ENCODE data around the gene ATPAF1. TPM values are rescaled to one million over a fixed set of nuclear protein-coding genes. Genes with fewer than 3 reads are reported as not detected.

ATPAF1 gene
- total RNA-seq, 1 donor from 2014 or later: 29.2 TPM

DNA sequence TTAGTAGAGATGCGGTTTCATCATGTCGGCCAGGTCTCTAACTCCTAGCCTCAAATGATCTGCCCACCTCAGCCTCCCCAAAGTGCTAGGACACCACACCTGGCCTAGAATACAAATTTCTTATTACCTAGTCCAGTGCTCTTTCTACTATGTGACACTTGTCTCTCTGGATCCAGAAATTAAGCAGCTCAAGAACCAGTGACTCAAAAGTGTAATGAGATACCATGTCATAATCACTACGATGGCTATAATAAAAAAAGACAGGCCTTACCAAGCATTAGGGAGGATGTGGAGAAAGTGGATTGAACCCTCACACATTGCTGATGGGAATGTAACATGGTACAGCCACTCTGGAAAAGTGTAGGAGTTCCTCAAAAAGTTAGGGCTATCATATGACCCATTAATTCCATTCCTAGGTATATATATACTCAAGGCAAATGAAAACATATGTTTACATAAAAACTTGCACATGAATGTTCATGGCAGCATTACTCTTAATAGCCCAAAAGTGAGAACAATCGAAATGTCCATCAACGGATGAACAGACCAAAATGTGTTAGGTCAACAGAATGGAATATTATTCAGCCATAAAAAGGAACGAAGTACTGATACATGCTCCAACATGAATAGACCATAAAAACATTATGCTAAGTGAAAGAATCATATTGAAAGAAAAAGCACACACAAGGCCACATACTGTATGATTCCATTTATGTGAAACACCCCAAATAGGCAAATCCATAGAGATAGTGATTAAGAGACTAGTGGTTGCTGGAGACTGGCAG, 11.8 kb upstream of the ATPAF1 start:
- TF ChIP-seq, protein P1, sequence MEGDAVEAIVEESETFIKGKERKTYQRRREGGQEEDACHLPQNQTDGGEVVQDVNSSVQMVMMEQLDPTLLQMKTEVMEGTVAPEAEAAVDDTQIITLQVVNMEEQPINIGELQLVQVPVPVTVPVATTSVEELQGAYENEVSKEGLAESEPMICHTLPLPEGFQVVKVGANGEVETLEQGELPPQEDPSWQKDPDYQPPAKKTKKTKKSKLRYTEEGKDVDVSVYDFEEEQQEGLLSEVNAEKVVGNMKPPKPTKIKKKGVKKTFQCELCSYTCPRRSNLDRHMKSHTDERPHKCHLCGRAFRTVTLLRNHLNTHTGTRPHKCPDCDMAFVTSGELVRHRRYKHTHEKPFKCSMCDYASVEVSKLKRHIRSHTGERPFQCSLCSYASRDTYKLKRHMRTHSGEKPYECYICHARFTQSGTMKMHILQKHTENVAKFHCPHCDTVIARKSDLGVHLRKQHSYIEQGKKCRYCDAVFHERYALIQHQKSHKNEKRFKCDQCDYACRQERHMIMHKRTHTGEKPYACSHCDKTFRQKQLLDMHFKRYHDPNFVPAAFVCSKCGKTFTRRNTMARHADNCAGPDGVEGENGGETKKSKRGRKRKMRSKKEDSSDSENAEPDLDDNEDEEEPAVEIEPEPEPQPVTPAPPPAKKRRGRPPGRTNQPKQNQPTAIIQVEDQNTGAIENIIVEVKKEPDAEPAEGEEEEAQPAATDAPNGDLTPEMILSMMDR (IDR thresholded peaks at IDR 0.05; ENCODE audit: insufficient read depth, low read length, severe bottlenecking): no peak
- DNase-seq (ENCODE audit: low read depth): no peak
- Histone ChIP-seq H3K27me3 (ENCODE audit: control insufficient read depth, insufficient read depth, low read length) (no peaks in the 10 kb centered on the region), H3K36me3 (ENCODE audit: control insufficient read depth, insufficient read depth, low read length) (peaks cover 14% of the 10 kb centered on the region), H3K4me3 (ENCODE audit: low read depth, low read length) (no peak overlapping the region)
- FAIRE-seq: no peak

DNA sequence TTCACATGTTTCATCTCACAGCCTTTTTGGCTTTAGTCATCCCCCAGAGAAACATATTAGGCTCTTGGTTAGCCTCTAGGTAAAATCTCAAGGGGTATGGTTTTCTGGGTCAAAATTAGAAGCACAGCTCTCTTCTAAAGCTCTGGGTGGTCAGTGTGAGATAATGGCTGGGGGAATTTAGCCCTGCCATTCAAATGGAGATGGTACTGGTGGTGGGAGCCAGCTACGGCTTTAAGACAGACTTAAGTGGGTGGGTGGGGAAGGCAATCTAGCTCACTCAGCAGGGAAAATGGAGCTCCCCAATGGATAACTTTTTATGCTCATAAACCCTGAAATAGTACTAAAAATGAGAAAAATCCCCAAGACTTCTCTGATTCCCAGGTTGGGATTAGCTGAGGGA, 9.2 kb upstream of the ATPAF1 start:
- TF ChIP-seq, protein P1 (IDR thresholded peaks at IDR 0.05; ENCODE audit: insufficient read depth, low read length, severe bottlenecking): no peak
- FAIRE-seq: no peak
- DNase-seq (ENCODE audit: low read depth): no peak
- peaks cover 3% of the 10 kb centered on the region for H3K36me3 ChIP-seq (ENCODE audit: control insufficient read depth, insufficient read depth, low read length)
- no peak overlapping the region for H3K4me3 ChIP-seq (ENCODE audit: low read depth, low read length)
- no peaks in the 10 kb centered on the region for H3K27me3 ChIP-seq (ENCODE audit: control insufficient read depth, insufficient read depth, low read length)

DNA sequence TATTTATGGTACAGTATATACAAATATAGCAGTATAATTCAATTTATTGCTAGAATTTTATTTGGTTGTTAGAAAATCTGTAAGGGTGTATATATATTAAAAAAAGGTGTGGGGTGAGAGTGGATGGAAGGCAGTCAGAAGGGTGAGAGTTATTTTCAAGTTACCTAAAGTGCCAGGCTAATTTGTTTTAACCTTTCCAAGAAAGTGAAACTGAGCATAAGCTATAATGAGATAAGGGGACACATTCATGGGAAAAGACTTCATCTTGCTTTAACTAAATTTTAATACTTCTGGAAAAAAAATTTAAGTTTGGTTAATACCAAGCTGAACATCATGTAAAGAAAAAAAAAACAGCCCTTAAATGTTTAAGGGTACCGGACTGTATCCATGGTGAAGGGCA, 8.4 kb upstream of the ATPAF1 start:
- H3K4me3 ChIP-seq (ENCODE audit: low read depth, low read length): no peak overlapping the region
- DNase-seq (ENCODE audit: low read depth) (no peak), FAIRE-seq (no peak)
- H3K36me3 ChIP-seq (ENCODE audit: control insufficient read depth, insufficient read depth, low read length): peaks cover 2% of the 10 kb centered on the region
- TF ChIP-seq, protein P1 (IDR thresholded peaks at IDR 0.05; ENCODE audit: insufficient read depth, low read length, severe bottlenecking): no peak
- H3K27me3 ChIP-seq (ENCODE audit: control insufficient read depth, insufficient read depth, low read length): no peaks in the 10 kb centered on the region

DNA sequence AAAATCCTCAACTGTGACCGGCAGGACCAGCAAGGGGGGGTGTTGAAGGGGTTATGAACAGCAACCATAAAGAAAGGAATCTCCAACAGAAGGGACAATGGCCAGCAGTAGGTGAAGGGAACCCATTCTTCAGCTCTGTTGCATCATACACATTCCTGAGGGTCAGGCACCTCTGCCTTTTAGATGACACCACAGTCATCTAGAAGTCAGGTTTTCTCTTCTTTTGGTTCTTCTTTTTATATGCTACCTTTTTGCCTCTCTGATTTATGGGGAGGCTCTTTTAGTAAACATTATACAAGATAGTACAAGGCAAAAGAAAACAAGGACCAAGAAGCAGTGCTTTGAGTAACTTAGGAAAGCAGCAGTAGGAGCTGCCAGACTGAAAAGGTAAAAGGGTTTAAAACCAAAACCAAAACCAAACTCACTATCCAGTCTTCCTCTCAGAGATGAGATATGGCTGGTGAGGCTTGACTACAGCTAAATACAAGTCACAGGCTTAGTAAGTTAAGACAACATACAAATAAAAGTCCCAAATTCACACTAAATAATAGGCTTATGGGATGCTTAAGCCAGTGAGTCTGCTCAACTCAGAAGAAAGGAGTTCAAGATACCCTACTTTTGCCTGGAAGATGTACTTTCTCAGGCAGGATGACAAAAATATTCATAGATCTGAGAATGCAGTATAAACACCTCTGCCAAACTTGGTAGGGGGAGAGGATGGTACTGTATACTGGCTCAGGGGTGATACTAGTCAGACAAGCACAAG, 7.6 kb upstream of the ATPAF1 start:
- no peak for FAIRE-seq
- no peak overlapping the region for H3K4me3 ChIP-seq (ENCODE audit: low read depth, low read length)
- no peak for DNase-seq (ENCODE audit: low read depth)
- H3K36me3 ChIP-seq (ENCODE audit: control insufficient read depth, insufficient read depth, low read length): peaks cover 2% of the 10 kb centered on the region
- TF ChIP-seq, protein P1 (IDR thresholded peaks at IDR 0.05; ENCODE audit: insufficient read depth, low read length, severe bottlenecking): no peak
- no peaks in the 10 kb centered on the region for H3K27me3 ChIP-seq (ENCODE audit: control insufficient read depth, insufficient read depth, low read length)

DNA sequence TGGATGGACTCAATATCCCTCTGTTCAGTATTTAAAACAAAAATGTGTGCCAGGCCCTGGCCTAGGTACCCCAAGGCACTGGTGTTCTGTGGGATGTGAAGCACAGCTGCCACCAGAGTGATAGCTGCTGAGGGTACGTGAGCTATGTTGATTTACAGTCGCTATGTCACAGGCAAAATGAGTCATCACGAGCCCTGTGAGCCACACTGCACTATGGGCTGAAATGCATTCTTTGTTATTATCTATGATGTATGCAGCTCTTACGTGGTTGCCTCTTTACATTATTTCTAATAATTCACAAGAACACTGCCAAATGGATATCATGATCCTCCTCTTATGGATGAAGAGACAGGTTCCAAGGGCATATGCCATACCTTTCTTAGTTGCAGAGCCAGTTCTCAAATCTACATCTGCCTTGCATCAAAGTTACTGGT, 5.6 kb upstream of the ATPAF1 start:
- TF ChIP-seq, protein P1 (IDR thresholded peaks at IDR 0.05; ENCODE audit: insufficient read depth, low read length, severe bottlenecking): no peak
- no peak for DNase-seq (ENCODE audit: low read depth)
- FAIRE-seq: no peak
- Histone ChIP-seq H3K4me3 (ENCODE audit: low read depth, low read length) (no peak overlapping the region), H3K36me3 (ENCODE audit: control insufficient read depth, insufficient read depth, low read length) (no peaks in the 10 kb centered on the region), H3K27me3 (ENCODE audit: control insufficient read depth, insufficient read depth, low read length) (no peaks in the 10 kb centered on the region)
